NCI-H774 (cell line): ENCODE measurements around the gene JAZF1.

Experiments used
- DNase-seq: peaks from one replicate; lab custom pipeline; 2025; lab: John Stamatoyannopoulos, UW

JAZF1 gene

GRCh38 chr7:28136420-28136819, 44.2 kb downstream of the JAZF1 start:
- no peak for DNase-seq

GRCh38 chr7:28135760-28136159, 44.8 kb downstream of the JAZF1 start:
- no peak for DNase-seq

- no peak for DNase-seq
Observed at GRCh38 chr7:28135315-28135714, 45.3 kb downstream of the JAZF1 start.

GRCh38 chr7:28133872-28134271, 46.7 kb downstream of the JAZF1 start:
- DNase-seq = no peak

- DNase-seq = no peak
Observed at GRCh38 chr7:28132959-28133870, 47.4 kb downstream of the JAZF1 start.

GRCh38 chr7:28130277-28130676, 50.3 kb downstream of the JAZF1 start:
- no peak for DNase-seq

- no peak for DNase-seq
Observed at GRCh38 chr7:28128608-28129007, 52.0 kb downstream of the JAZF1 start.

GRCh38 chr7:28126410-28127041, 54.1 kb downstream of the JAZF1 start:
- no peak for DNase-seq

GRCh38 chr7:28125431-28126409, 54.9 kb downstream of the JAZF1 start:
- no peak for DNase-seq

GRCh38 chr7:28124413-28124812, 56.2 kb downstream of the JAZF1 start:
- DNase-seq = no peak

- DNase-seq = no peak
Observed at GRCh38 chr7:28123752-28124151, 56.8 kb downstream of the JAZF1 start.

- no peak for DNase-seq
Observed at GRCh38 chr7:28121496-28121895, 59.1 kb downstream of the JAZF1 start.

- DNase-seq = no peak
Observed at GRCh38 chr7:28116041-28116440, 64.6 kb downstream of the JAZF1 start.

GRCh38 chr7:28115261-28115660, 65.3 kb downstream of the JAZF1 start:
- DNase-seq = no peak

GRCh38 chr7:28114056-28114455, 66.5 kb downstream of the JAZF1 start:
- no peak for DNase-seq

- DNase-seq = no peak
Observed at GRCh38 chr7:28112883-28113540, 67.6 kb downstream of the JAZF1 start.

GRCh38 chr7:28112467-28112866, 68.1 kb downstream of the JAZF1 start:
- no peak for DNase-seq

- DNase-seq = no peak
Observed at GRCh38 chr7:28112012-28112411, 68.6 kb downstream of the JAZF1 start.

- DNase-seq = no peak
Observed at GRCh38 chr7:28110427-28111012, 70.1 kb downstream of the JAZF1 start.

- DNase-seq = no peak
Observed at GRCh38 chr7:28108747-28109146, 71.8 kb downstream of the JAZF1 start.

- DNase-seq = no peak
Observed at GRCh38 chr7:28107960-28108359, 72.6 kb downstream of the JAZF1 start.
